ENCODE results near the gene DDX1. TPM values are rescaled to one million over a fixed set of nuclear protein-coding genes. Genes with fewer than 3 reads are reported as not detected.

DDX1 gene
- total RNA-seq, 1 donor from 2014 or later: 89.9 TPM

GRCh38 chr2:15662579-15662978 is 70.9 kb downstream of the DDX1 start:
- H3K27ac Mint-ChIP-seq (ENCODE audit: unreplicated experiment): no peak overlapping the region
- peaks cover 12% of the 10 kb centered on the region for H3K9me3 Mint-ChIP-seq (ENCODE audit: low read depth)
- peaks cover 4% of the 10 kb centered on the region for H3K36me3 Mint-ChIP-seq (ENCODE audit: low read depth)
- H3K4me1 Mint-ChIP-seq (ENCODE audit: low read depth): peaks cover under 1% of the 10 kb centered on the region
- no peak for TF ChIP-seq CTCF (IDR thresholded peaks at IDR 0.05)
- DNase-seq (ENCODE audit: low spot score): no peak
- peaks cover 17% of the 10 kb centered on the region for H3K27me3 Mint-ChIP-seq (ENCODE audit: low read depth)
- H3K4me3 Mint-ChIP-seq (ENCODE audit: unreplicated experiment): no peak overlapping the region

GRCh38 chr2:15663802-15664201 is 72.1 kb downstream of the DDX1 start:
- no peak overlapping the region for H3K4me3 Mint-ChIP-seq (ENCODE audit: unreplicated experiment)
- peaks cover 10% of the 10 kb centered on the region for H3K9me3 Mint-ChIP-seq (ENCODE audit: low read depth)
- H3K27me3 Mint-ChIP-seq (ENCODE audit: low read depth): peaks cover 12% of the 10 kb centered on the region
- no peak for DNase-seq (ENCODE audit: low spot score)
- no peak overlapping the region for H3K27ac Mint-ChIP-seq (ENCODE audit: unreplicated experiment)
- peaks cover 12% of the 10 kb centered on the region for H3K4me1 Mint-ChIP-seq (ENCODE audit: low read depth)
- H3K36me3 Mint-ChIP-seq (ENCODE audit: low read depth): peaks cover 3% of the 10 kb centered on the region
- no peak for TF ChIP-seq CTCF (IDR thresholded peaks at IDR 0.05)

GRCh38 chr2:15664273-15665066 is 72.8 kb downstream of the DDX1 start:
- H3K4me1 Mint-ChIP-seq (ENCODE audit: low read depth): peaks cover 19% of the 10 kb centered on the region
- no peak overlapping the region for H3K4me3 Mint-ChIP-seq (ENCODE audit: unreplicated experiment)
- H3K36me3 Mint-ChIP-seq (ENCODE audit: low read depth): no peaks in the 10 kb centered on the region
- no peak for DNase-seq (ENCODE audit: low spot score)
- no peak for TF ChIP-seq CTCF (IDR thresholded peaks at IDR 0.05)
- no peak overlapping the region for H3K27ac Mint-ChIP-seq (ENCODE audit: unreplicated experiment)
- peaks cover 8% of the 10 kb centered on the region for H3K27me3 Mint-ChIP-seq (ENCODE audit: low read depth)
- H3K9me3 Mint-ChIP-seq (ENCODE audit: low read depth): peaks cover 6% of the 10 kb centered on the region

GRCh38 chr2:15665067-15665942 is 73.6 kb downstream of the DDX1 start:
- H3K27ac Mint-ChIP-seq (ENCODE audit: unreplicated experiment): no peak overlapping the region
- H3K4me1 Mint-ChIP-seq (ENCODE audit: low read depth): peaks cover 19% of the 10 kb centered on the region
- peaks cover 6% of the 10 kb centered on the region for H3K9me3 Mint-ChIP-seq (ENCODE audit: low read depth)
- no peak for DNase-seq (ENCODE audit: low spot score)
- no peak for TF ChIP-seq CTCF (IDR thresholded peaks at IDR 0.05)
- H3K27me3 Mint-ChIP-seq (ENCODE audit: low read depth): peaks cover 8% of the 10 kb centered on the region
- no peak overlapping the region for H3K4me3 Mint-ChIP-seq (ENCODE audit: unreplicated experiment)
- no peaks in the 10 kb centered on the region for H3K36me3 Mint-ChIP-seq (ENCODE audit: low read depth)

GRCh38 chr2:15665943-15666460 is 74.3 kb downstream of the DDX1 start:
- H3K27ac Mint-ChIP-seq (ENCODE audit: unreplicated experiment): no peak overlapping the region
- H3K27me3 Mint-ChIP-seq (ENCODE audit: low read depth): peaks cover 8% of the 10 kb centered on the region
- H3K4me1 Mint-ChIP-seq (ENCODE audit: low read depth): peaks cover 19% of the 10 kb centered on the region
- H3K36me3 Mint-ChIP-seq (ENCODE audit: low read depth): no peaks in the 10 kb centered on the region
- TF ChIP-seq CTCF (IDR thresholded peaks at IDR 0.05): no peak
- no peak for DNase-seq (ENCODE audit: low spot score)
- no peak overlapping the region for H3K4me3 Mint-ChIP-seq (ENCODE audit: unreplicated experiment)
- H3K9me3 Mint-ChIP-seq (ENCODE audit: low read depth): peaks cover 6% of the 10 kb centered on the region

Data from chondrocyte (in vitro differentiated cells).